NCI-H82 (cell line): ENCODE data around the gene HPGDS.
A peak's percentile ranks its signal among the peaks of the same experiment; 100 is the strongest.
"Not testable (repeated sequence)": the region's sequence is repeated elsewhere in the genome, so short reads cannot be mapped to it uniquely, and the experiment has no call there.

ENCODE experiments used
- DNase-seq: peaks from one replicate; lab custom pipeline; 2025; lab: John Stamatoyannopoulos, UW

Gene HPGDS

DNA sequence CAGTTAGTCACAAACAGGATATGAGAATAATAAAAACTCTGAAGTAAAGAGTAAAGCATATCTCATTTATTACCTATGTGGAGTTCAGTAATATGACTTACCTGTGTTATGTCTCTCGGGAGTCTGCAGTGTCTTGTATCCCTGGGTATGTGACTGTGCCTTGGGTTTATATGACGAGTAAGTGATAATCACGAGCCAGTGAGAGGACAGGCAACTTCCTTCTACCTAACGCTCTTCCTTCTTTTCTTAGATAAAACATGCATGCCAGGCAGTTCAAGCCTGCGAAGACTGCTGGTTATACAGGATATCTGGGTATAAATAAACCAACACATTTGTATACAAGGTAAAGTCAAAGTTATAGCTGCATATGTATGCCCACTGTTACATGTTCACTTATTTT lies at the start of gene HPGDS:
Gene HPGDS (minus strand): TSS at position 143 of the 400 bp plus-strand sequence. CDS start 8,207 bp downstream, outside the sequence.
- no peak for DNase-seq

DNA sequence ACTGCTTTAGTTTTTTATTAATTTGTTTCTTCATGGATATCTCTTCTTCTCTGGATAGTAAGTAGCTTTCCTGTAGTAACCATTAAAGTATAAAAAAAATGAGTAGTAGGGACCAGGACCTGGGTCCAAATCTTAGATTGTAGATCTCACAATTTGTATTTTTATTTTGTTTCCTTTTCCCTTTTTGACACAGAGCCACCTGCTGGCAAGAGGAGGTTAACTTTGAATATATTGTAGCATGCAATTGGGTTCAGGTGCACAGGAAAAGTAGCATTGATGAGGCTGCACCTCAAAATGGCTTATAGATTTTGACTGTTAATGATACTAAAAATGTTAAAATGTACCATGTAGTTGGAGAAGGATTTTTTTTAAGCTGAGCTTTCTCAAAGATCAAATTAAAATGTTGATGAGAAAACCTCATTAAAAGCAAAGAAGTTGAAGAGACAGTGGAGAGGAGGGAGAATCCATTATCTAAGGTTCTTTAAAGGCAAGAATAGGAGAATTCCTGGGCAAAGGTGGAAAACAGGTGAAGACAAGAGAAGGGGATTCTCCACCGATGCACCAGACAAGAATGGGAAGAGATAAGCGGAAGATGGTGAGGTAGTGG lies 48.3 kb upstream of the HPGDS start:
- peak; percentile 30 for DNase-seq

DNA sequence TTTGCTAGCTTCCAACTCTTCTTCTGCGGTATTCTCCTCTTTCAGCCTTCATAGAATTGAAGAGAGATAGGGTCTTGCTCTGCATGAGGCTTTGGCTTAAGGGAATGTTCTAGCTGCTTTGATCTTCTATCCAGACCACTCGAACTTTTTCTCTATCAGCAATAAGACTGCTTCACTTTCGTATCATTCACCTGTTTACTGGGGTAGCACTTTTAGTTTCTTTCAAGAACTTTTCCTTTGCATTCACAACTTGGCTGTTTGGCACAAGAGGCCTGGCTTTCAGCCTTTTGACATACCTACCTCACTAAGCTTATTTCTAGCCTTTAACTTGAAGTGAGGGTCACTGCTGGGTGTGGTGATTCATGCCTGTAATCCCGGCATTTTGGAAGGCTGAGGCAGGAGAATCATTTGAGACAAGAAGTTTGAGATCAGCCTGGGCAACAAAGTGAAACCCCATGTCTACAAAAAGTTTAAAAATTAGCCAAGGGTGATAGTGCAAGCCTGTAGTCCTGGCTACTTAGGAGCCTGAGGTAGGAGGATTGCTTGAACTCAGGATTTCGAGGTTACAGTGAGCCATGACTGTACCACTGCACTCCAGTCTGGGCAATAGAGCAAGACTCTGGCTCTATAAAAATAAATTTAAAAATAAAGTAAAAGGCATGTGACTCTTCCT lies 47.1 kb upstream of the HPGDS start:
- DNase-seq = no peak

DNA sequence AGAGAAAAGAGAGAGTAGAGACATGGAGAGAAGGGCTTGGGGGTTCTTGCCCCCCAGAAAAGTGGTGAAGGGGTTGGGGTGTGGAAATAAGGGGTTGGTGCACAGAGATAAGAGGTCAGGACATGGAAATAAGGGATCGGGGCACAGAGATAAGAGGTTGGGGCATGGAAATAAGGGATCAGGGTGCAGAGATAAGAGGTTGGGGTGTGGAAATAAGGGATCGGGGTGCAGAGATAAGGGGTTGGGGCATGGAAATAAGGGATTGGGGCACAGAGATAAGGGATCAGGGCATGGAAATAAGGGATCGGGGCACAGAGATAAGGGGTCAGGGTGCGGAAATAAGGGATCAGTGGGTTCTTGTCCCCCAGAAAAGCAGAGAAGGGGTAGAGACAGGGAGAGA lies 45.3 kb upstream of the HPGDS start:
- not testable (repeated sequence) for DNase-seq

DNA sequence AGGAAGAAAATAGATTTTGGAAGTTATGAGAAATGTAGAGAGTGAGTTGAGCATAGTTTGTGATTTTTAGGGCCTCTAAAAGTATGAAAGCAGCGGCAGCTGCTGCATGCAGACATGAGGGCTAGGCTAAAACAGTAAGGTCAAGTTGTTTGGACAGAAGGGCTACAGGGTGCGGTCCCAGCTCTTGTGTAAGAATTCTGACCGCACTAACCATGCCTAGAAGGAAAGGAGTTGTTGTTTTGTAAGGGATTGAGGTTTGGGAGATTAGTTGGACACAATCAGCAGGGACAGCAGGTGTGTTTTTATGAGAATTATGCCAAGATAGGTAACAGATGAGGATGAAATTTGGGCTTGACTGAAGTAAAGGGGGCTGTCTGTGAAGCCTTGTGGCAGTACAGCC lies 42.8 kb upstream of the HPGDS start:
- DNase-seq = not testable (repeated sequence)

DNA sequence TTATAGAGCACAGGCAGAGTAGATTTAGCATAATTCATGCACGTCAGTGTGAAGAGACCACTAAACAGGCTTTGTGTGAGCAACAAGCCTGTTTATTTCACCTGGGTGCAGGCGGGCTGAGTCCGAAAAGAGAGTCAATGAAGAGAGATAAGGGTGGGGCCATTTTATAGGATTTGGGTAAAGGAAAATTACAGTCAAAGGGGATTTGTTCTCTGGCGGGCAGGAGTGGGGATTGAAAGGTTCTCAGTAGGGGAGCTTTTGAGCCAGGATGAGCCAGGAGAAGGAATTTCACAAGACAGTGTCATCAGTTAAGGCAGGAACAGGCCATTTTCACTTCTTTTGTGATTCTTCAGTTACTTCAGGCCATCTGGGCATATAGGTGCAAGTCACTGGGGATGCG lies 40.3 kb upstream of the HPGDS start:
- peak; percentile 74 for DNase-seq

DNA sequence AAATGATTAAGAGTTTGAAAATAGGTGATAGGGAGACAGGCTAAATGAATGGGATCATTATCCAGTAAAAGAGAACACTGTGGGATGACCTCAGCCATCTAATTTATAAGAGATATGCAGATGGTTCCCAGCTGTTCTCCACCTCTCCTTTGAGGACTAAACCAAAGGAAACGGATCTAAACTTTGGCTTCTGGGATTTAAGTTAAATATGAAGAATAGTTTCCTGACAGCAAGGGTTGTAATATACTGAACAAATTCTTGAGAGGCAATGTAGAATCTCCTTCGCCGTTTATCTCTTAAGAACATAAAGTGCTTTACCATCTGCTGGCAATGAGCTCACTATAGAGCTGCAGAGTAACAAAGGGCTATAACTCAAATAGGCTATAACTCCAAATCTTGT lies 35.4 kb upstream of the HPGDS start:
- DNase-seq = peak; percentile 78

DNA sequence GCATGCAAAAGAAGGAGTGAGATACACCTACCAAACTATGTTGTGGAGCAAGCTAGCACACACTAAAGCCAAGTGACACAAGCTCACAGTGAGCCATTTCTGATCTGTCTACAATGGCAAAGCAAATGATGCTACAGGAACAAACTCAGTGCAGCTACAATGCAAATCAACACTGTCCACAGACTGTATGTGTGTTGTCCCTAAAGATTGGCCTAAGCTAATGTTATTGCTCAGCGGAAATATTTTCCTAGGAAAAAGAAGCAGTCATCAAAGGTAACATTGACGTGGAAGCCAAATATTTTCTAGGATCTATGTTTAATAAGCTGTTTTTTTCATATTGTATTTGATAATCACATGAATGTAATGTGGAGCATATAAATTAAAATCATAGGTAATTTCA lies 34.7 kb upstream of the HPGDS start:
- DNase-seq = no peak

DNA sequence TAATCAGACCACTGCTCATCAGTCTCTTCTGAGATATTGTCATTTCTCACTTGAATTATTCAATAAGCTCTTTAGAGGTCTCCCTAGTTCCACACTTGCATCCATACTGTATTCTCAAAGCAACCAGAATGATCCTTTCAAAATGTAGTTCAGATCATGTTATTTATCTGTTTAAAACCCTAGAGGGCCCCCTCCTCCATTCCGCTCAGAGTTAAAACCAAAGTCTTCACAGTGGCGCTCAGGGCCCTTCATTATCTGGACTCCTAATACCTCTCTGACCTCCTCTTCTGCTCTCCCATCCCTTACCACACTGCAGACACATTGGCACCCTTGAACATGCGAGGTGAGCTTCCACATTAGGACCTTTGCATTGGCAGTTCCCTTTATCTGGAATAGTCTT lies 32.7 kb upstream of the HPGDS start:
- no peak for DNase-seq

DNA sequence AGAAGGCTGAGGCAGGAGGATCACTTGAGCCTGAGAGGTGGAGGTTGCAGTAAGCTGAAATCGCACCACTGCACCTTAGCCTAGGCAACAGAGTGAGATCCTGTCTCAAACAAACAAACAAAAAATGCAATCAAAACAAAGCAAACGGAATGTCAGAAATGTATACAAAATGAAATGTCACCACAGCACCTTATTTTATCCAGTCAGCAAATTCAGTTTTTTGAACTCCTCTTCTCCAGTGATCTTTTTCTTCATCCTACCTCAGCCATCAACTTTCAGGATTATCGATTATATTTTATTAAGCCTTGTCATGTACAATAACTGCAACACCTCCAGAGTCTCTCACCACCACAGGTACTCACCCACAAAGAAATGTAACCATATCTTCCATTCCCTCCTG lies 31.1 kb upstream of the HPGDS start:
- no peak for DNase-seq

DNA sequence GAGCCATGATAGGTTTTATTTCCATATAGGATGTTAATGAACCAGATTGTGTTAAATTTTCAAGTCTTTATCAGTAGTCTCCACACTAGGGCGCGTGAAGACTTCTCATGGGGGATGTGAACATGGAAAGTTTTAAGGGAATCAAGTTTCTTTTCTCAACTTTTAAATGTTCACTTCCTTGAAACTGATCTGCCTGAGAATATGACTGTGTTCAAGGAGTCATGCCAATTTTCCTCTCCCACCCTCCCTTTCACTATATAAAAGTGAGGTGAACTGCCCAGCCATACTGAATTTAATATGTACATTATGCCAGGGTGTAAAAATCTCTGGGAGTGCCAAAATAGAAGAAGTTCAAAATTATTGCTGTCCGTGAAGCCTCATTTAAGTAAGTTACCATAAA lies 30.4 kb upstream of the HPGDS start:
- no peak for DNase-seq

DNA sequence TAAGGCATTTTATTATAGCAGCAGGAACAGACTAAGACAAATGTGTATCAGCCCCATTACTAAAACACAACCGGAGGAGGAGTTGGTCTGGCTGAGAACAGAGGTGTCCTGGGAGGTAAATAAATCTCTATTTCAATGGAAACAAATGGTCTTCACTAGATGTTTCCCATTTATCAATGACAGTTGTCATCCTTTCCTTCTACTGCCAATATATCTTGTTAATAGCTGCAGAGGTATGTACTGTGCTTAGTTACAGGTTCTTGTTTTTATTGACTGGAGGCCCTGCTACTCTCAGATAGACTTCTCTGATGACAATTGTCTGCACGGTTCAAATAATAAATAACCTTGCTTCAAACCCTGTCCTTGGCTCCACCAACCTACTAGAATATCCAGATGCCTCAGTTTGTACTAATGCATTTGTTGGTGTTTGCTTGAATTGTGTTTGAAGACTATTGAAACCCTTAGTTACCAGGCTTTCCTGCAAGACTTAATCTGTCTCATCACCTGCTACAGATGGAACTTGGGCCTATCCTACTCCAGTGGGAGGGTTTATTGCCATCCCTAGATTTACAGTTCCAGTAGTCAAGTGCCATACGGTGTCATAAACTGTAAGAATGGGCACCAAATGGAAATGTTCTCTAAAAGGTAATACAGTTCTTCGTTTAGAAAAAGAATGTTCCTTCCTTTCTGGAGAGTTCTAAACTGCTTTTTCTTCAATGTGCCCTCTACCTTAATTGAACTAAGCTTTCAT lies 29.8 kb upstream of the HPGDS start:
- no peak for DNase-seq

DNA sequence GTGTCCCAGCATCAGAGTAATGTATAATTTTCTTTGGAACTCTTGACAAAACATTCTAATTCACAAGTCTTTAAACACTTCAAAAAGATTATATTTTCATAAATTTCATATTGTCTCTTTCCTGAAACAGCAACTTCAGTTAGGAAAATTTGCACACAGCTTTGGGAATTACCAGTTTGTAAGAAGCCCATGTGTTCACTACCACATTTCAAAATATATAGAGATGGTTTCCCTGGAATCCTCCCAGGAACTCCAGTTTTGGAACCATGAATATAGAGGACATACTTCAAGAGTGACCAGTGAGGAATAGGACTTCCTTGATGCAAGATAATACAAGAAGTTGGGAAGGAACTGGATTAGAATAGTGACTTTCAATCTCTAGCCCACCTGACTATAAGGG lies 28.7 kb upstream of the HPGDS start:
- DNase-seq = no peak

DNA sequence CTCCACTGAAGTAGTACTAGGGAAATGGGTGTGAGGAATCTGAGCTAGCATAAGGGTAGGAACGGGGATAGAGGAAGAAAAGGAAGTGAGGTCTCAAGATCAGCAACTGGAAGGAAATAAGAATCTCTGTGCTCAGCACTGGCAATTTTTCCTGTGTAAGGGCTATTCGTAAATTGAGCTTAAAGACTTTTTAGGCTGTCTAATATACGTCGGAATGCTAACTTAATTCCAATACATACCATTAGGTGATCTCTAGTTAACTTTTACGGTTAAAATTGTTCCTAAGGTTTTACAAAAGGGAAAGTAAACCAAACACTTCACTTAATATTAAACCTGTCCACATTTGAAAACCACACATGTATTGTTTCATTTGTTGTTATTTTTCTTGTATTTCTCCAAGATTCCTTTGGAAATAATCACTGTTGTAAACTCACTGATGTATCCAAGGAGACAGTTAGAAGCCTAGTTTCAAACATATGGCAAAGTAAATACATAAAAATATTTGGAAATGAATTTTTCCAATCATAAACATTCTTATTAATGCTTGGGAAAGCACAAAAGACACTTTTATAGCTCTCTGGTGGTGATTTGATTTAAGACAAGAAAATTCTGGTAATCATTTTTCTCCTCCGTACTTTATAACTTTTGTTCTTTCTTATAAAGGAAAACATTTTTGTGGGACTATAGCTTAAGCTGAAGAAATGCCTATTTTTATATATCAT lies 28.1 kb upstream of the HPGDS start:
- no peak for DNase-seq

DNA sequence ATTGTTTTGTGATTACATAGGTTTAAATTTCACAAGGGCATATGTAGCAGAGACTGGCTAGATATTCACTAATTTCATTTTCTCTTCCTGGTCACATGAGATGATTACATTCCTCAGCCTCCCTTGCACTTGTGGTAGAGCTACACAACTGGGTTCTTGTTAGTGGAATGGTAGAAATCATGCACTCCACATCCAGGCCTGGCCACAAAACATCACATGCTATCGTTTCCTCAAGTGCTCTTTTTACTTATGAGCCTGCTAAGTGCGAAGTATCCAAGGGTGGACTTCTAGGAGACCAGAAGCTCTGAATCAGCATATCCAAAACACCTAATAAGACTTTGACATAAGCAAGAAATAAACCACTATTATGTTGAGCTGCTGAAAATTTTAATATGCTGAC lies 26.4 kb upstream of the HPGDS start:
- DNase-seq = no peak

DNA sequence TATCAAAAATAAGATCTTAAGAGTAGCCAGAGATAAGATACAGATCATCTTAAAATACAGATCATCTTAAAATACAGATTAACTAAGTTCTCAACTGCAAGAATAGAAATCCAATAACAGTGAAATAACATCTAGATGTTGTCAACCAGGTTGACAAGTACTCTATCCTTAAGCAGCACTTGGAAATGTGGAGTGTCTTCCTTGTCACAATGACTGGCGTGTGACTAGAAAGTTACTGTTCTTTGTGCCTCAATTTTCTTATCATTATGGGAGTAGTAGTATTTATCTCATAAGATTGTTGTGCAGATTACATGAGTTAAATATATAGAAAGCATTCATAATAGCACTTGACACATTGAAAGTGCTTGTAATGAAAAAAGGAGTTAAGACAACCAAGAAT lies 25.8 kb upstream of the HPGDS start:
- no peak for DNase-seq

DNA sequence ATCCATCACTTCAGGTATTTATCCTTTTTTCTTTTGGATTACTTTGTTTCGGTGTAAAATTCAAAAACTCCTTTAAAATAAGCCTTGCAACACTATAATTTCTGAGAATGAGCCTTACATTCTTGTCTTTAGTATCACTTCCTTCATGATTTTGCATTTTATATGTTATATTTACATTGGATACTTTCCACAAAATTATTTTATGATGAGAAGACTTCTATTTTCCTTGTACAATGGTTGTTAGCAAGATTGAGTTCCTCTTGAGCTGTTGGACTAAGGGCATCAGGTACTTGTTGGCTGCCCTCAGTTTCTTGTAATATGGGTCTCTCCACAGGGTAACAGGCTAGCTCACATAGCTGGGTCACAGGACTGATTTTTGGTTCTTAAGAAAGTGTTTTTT lies 22.7 kb upstream of the HPGDS start:
- no peak for DNase-seq

DNA sequence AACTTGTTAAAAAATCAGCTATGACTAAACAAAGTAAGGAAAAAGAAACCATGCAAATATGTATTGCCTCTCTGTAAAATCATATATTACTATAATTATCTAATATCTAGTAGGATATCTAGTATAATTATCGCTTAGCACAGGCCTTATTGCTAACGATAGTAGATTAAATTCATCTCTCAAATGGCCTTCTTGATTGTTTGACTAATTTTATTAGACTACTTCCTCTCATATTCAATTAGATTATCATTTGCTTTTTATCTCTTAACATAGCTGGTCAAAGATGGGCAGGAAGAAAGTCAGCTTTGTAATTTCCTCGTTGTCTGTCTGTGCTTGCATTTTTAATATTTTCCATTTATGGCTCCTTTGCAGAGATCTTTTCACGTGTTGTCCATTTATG lies 21.9 kb upstream of the HPGDS start:
- no peak for DNase-seq

DNA sequence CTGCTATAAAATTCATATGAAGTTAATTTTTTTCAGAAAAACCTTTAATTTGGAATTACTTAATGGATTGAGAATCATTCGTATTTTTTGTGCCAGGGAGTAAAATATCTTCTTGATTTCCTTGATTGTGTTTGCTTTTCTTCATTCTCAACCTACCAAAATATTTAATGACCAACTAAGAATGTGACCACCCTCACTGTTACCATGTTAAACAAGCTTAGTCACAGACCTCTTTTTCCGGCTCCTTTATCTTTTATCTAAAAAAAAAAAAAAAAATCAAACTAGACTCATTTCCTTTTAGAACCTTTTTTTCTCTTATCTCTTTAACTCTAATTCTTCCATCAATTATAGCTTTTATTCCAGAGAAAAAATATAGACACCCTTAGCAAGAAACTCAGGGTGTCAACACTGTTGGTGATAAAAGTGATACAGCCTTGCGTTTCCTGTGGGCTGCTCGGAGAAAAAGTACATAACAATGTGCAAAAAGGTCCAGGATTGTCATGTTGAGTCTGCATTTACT lies 20.6 kb upstream of the HPGDS start:
- DNase-seq = no peak

DNA sequence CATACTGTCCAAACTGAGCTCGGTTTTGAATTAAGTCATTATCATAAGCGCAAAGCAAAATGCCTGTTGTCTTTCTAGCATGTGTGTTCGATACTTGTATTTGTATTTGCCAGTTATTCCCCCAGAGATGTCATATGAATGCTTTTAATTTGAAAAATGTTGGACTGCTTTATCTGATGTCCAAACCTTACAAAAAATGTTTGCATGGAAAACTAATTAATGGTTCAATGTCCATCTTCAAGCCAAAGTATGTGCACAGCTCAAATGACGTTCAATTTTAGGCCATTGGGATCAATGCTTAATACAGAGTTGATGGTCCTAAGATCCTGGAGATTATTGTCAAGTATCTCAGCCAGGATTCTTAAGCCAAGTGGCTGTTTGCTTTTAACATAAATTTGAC lies 17.2 kb upstream of the HPGDS start:
- no peak for DNase-seq

DNA sequence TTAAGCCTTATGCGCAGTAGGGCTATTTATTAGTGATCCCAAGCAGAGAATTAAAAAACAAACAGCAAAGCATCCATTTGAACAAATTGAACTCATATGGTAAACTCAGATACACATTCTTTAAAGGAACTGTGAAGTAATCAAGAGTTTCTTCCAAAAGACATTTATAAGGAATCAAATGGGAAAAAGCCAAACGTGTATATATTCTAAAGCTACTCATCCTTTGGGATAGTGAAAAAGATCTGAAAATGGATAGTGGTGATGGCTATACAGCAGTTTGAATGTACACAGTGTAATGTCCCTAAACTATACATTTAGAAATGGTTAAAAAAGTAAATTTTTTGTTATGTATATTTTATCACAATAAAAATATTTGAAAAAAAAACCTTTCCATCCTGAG lies 16.6 kb upstream of the HPGDS start:
- DNase-seq = no peak

DNA sequence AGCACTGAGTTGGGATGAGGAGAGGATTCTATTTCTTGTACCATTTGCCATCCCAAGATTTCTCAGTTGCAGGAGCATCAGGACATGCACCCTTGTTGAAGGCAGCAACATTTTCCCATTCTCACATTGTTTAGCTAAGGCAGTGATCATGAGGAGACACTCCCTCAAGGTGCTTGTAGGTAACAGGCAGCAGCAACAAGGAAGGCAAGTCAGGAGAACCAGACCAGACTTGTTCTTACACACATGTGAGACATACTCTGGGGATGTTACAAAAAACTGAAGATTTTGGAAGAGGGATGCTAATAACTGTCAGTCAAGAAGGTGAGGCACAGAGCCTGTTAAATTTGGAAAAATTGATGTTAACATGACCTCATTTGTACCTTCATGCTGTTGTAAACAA lies 15.5 kb upstream of the HPGDS start:
- no peak for DNase-seq

DNA sequence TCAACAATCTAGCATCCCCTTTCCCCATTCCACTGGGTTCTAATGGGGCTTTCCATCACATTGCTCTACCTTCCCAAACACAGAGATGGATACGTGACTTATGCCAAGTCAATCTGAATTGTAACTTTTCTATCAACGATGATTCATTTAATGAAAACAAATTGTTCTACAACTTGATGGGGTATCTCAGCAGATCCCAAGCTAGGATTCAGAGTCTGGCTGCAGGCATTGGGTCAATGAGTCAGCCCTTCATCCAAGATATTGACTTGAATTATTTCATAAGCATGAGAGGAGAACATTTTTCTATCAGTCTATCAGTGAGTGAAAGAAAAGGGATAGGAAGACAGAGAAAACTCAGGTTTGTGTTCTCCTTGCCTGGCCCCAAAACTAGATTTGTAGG lies 15.0 kb upstream of the HPGDS start:
- no peak for DNase-seq
